DOHH2 (cell line): ENCODE results near the gene GLI3.

ENCODE experiments used
- EZH2phosphoT487 ChIP-seq: fragments of 200-600 bp; sonication (generic); IDR thresholded peaks from 2 replicates; pipeline ENCODE4 v1.6.1; 2017; ENCODE audit warnings: borderline replicate concordance, mild to moderate bottlenecking, antibody characterized with exemption, low read length, moderate library complexity, mixed read lengths
- TF ChIP-seq, protein P1 (sequence below): fragments of 200-600 bp; sonication (generic); IDR thresholded peaks from one replicate; pipeline ENCODE4 v1.5.1; 2014; ENCODE audit warnings: antibody characterized with exemption, mild to moderate bottlenecking, low read depth, low read length; ENCODE audit not compliant: poor library complexity, severe bottlenecking

DNA sequence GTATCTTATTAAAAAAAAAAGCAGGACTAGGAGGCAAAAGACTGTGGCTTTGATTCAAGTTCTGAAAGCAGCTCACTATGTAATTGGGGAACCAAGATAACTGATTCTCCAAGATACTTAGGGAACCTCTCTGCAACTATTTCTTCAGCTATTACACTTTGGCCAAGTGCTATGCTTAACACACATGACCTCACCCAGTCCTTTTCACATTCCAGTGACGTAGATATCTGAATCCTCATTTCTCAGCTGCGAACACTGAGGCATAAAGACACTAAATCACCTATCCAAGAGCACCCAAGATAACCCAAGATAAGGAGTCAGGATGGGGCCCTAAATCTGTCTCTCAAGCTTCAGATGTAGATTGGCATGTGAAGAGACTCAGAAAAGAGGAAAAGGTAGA, 133.6 kb downstream of the GLI3 start:
- TF ChIP-seq, protein P1, sequence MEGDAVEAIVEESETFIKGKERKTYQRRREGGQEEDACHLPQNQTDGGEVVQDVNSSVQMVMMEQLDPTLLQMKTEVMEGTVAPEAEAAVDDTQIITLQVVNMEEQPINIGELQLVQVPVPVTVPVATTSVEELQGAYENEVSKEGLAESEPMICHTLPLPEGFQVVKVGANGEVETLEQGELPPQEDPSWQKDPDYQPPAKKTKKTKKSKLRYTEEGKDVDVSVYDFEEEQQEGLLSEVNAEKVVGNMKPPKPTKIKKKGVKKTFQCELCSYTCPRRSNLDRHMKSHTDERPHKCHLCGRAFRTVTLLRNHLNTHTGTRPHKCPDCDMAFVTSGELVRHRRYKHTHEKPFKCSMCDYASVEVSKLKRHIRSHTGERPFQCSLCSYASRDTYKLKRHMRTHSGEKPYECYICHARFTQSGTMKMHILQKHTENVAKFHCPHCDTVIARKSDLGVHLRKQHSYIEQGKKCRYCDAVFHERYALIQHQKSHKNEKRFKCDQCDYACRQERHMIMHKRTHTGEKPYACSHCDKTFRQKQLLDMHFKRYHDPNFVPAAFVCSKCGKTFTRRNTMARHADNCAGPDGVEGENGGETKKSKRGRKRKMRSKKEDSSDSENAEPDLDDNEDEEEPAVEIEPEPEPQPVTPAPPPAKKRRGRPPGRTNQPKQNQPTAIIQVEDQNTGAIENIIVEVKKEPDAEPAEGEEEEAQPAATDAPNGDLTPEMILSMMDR = no peak
- TF ChIP-seq EZH2phosphoT487 = no peak
